GM19193 (cell line): Measurements from ENCODE around the gene YBX2.
A peak's percentile ranks its signal among the peaks of the same experiment; 100 is the strongest.

Source experiments
- POLR2A ChIP-seq: IDR thresholded peaks from 4 replicates; pipeline ENCODE4 v1.6.1; 2011; ENCODE audit not compliant: insufficient read depth, insufficient read length; ENCODE audit errors: extremely low read depth

YBX2 gene

DNA sequence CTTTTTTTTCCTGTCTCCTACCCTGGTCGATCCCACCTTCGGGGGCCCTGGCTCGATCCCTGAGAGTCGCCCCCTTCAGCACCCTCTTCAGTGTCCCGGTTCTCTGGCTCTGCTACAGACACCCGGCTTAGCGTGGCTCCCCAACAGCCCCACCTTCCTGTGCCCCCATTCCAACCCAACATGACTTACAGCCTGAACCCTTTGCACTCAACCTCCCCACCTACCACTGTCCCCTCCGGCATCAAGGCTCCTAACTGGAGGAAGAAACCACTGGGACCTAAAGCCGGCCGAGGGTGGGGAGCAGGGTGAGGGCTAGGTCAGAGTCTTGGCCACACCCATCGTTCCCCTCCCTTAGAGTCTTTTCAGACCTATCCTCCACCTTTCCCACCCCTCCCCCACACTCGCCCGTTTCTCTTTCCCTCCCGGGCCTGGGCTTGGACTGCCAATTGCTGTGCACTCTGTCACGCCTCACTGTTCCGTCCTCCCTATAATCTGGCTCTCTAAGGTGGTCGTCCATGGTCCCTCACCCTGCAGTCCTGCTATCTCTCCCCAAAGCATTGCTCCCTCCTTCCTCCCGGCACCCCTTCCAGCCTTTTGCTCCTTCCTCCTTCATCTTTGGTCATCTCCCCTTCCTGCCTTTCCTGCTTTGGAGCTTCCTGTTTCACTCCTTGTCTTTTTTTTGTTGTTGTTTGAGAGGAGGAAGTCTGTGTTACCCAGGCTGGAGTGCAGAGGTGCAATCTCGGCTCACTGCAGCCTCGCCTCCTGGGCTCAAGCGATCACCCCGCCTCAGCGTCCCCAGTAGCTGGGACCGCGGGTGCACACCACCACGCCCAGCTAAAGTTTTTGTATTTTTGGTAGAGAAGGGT lies 31.3 kb downstream of the YBX2 start:
- no peak for TF ChIP-seq POLR2A

DNA sequence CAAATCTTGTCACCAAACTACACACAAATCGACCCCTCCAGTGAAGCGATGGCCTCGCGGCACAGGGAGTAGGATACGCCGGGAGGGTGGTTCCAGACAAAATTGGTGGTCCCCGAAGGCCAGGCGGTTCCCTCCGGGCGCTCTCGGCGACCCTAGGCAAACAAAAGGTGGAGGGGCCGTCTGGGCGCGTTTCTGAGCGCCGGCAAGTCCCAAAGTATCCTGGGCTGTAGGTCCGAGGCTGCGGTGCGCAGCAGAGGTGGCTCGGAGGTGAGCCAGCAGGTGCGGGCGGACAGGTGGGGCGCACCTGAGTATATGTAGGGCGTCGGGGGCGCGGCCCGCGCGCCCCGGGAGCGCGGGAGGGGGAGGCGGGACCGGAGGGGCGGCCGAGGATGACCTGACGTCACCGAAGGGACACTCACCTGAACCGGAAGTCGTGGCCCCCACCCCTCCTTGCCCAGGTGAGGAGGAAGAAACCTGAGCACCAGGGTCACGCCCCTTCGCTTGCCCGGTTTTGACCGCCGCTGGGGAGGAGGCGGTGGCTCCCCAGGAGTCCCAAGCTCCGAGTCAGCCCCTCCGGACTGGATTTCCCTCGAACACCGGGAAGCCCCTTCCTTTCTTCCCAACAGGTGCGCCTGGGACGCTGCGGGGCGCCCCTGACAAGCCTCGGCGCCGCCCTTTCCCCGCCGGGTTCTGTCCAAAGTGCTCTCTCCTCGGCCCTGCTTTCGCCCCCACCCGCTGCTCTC lies 32.1 kb downstream of the YBX2 start, which contains the start of gene CLDN7:
Gene CLDN7, minus strand, starts transcription at position 287 of the 743 bp plus-strand sequence. CDS start 435 bp downstream, outside the sequence.
- TF ChIP-seq POLR2A: no peak

- no peak for TF ChIP-seq POLR2A
Observed at GRCh38 chr17:7261379-7262191, 32.9 kb downstream of the YBX2 start.

DNA sequence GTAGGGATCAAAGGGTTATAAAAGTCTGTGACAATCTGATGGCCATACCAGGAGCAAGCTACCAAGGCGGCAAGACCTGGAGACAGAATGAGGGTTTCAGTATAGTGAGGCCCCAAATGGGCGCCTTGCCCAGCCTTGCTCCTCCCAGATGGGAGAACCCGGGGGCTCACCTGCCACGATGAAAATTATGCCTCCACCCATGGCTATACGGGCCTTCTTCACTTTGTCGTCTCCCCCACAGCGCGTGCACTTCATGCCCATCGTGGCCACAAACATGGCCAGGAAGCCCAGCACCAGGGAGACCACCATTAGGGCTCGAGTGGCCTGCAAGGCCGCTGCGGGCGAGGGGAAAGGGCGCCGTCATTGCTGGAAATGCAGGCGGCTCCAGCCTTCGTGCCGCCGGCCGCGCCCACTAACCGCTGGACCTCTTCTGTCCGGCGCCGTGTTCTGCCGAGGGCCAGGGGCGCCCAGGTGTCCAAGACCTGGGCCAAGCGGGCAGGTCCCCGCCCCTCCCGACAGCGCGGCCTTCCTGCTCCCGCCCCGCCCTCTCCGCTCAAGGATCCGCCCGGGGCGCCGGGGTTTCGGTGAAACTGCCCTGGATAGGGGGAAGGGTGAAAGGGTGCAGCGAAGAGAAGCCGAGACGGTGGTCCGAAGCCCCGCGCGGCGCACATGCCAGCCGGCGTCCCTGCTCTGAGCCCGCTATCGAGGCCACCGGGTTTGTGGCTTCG lies 33.6 kb downstream of the YBX2 start:
- peak; percentile 10 for TF ChIP-seq POLR2A

GRCh38 chr17:7260151-7260550 lies 34.3 kb downstream of the YBX2 start:
- TF ChIP-seq POLR2A: no peak

DNA sequence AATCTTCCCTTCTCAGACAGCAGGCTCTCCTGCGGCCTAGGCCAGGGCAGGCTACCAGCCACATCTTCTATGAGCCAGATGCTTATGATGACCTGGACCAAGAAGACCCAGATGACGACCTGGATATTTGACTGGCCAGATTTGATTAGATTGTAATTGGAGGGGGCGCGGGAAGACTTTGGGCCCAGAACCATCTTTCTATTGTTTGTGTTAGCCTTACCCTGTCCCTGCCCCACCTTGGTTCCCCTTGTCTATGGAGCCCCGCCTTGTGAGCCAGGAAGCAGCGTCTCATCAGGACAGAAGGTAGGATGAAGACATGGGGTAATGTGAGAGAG lies 34.9 kb downstream of the YBX2 start:
- no peak for TF ChIP-seq POLR2A

DNA sequence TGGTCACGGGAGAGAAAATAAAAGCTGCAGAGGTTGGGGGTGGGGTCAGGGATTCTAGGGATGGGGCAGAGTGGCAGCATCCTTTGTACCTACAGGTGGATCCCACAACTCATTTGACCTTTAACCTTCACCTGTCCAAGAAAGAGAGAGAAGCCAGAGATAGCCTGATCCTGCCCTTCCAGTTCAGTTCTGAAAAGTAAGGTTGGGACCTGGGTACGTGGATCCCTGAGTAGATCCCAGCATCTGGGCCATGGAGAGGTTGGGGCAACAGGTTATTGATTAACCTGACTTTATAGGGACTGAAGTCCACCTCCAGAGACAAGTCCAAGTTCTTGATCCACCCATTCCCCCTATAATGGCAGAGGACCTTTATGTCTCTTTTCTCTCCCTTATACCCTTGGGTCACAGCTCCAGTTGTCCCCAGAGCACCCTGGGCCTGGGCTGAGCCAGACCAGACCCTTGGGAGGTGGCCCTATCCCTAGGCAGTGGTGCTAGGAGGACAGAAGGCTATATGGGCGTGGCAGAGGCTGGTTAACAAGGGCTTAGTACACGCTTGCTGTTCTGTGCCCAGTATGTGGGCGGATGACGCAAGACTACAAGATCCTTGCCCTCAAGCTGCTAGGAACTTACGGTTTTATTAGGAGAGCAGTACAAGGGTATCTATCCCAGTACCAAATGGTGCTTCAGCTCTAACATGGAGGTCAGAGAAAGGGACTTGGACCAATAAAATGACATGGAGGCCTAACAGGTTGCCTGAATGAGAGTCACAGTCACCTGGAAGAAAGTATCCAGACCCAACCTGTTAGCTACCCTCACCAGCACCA lies 35.5 kb downstream of the YBX2 start:
- no peak for TF ChIP-seq POLR2A

DNA sequence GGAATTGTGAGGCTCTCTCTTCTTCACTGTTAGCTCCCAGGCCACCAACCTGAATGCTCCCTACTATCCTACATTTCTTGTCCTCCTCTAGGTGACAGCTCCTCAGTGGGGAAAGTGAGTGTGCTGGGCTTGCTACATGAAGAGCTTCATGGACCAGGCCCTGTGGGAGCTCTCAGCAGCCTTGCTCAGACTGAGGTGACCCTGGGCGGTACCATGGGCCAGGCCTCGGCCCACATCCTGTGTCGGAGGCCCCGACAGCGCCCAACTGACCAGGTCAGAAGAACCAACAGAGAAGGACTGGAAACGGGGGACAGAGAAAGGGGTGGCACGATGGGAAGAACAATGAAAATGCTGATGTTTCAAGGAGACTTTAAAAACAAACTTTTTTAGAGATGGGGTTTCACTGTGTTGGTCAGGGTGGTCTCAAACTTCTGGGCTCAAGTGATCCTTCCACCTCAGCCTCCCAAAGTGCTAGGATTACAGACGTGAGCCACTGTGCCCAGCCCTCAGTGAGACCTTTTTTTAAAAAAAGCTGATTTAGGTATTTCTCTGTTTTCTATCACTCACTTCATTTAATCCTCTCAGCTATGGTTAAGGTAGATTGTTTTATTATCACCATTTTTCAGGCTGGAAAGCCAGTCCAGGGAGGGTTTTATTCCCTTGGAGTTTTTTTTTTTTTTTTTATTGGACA lies 37.5 kb downstream of the YBX2 start:
- no peak for TF ChIP-seq POLR2A

- TF ChIP-seq POLR2A: no peak
Observed at GRCh38 chr17:7254511-7254910, 39.9 kb downstream of the YBX2 start.

DNA sequence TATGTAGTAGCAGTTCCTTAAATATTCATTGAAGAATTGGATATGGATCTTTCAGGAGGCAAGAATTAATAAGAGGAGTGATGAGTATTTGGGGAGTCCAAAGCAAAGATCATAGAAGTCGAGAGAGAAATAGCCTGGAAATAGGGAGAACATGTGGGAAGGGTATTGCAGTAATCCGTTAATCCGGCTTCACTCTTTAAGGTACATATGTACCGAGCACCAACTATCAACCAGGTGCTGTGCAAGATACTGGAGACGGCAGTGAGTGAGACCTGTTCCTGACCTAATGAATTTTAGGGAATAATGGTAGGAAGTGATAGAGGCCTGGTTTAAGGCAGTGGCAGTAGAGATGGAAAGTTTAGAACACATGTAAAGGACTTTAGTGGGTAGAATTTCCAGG lies 41.4 kb downstream of the YBX2 start:
- TF ChIP-seq POLR2A: no peak

GRCh38 chr17:7252176-7253043 lies 42.0 kb downstream of the YBX2 start, which contains the start of gene ELP5:
Gene ELP5 (plus strand): TSS chr17:7252215. CDS start chr17:7252551, 336 bp downstream.
- peak; percentile 91 for TF ChIP-seq POLR2A

- no peak for TF ChIP-seq POLR2A
Observed at GRCh38 chr17:7251661-7252175, 42.7 kb downstream of the YBX2 start, which contains the start of gene CTDNEP1. Gene CTDNEP1 (minus strand): TSS chr17:7251734. CDS start chr17:7251296, 438 bp downstream.
